CMK (cell line): ENCODE data around the gene CENPB.
"Not testable (repeated sequence)": the region's sequence is repeated elsewhere in the genome, so short reads cannot be mapped to it uniquely, and the experiment has no call there.

Experiments used
- DNase-seq: peaks from one replicate; pipeline ENCODE4 v3.0.0-alpha.2; 2010; ENCODE audit warnings: low read depth

The CENPB gene

GRCh38 chr20:3786665-3787323 lies at the start of gene CENPB:
CENPB (minus strand) TSS chr20:3786740; CDS start chr20:3786483, 257 bp downstream.
- DNase-seq, result peak; percentile 90

DNA sequence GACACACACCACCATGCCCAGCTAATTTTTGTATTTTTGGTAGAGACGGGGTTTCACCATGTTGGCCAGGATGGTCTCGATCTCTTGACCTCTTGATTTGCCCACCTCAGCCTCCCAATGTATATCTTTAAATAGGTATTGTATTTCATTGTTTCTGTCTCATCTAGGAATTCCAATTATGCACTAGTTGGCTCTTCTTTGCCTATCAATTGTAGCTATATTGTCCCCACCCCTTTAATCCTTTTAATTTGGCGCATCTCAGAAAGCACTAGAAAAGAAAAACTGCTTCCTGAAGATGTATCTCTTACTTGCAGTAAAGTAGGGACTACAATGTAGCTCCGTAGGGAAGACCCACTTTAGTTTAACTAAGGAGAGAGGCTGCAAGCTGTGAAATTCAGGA lies 49.6 kb upstream of the CENPB start:
- no peak for DNase-seq

DNA sequence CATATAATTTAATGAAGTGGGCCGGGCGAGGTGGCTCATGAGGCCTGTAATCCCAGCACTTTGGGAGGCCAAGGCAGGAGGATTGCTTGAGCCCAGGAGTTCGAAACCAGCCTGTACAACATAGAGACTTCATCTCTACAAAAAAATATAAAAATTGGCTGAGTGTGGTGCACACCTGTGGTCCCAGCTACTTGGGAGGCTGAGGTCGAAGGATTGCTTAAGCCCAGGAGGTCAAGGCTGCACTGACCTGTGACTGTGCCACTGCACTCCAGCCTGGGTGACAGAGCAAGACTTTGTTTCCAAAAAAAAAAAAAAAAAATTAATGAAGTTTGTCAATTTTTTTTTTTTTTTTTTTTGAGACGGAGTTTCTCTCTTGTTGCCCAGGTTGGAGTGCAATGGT lies 43.4 kb upstream of the CENPB start:
- not testable (repeated sequence) for DNase-seq

- no peak for DNase-seq
Measured at GRCh38 chr20:3828798-3829197, 42.3 kb upstream of the CENPB start.

DNA sequence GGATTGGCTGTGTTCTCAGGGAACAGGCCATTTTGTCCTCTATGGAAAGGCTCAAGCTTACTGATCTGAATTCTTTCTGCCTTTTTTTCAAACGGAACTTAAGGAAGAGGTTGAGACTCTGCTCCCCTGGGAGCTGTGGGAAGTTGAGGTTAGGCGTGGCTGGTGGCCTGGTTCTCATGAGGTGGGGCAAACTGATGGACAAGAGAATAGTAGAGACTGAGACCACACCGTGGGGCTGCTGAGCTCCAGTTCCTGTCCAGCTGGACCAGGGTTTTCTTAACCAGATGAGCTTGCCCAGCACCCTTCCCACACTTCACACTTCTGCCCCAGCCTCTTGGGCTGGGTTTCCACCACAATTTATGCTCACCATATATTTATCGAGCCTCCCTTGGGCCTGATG lies 39.9 kb upstream of the CENPB start:
- no peak for DNase-seq

DNA sequence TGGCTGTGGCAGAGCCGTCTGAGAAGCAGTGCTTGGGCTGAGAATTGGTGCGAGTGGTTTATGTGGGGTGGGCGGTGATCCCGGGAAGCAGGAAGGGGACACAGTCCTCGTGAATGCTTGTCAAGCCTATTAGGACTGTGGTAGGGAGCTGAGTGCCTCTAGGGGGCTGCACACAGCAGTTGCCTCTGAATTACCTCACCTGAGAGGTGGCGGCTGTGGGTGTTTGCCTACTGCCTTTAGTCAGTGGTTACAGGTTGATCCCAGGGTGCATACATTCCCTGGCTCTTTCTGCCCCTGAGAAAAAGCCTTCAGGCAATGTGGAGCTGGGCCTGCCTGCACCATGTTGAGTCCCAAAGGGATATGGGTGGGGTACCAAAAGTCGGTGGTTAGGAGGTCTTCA lies 39.0 kb upstream of the CENPB start:
- DNase-seq, result no peak

GRCh38 chr20:3823881-3824280 lies 37.3 kb upstream of the CENPB start:
- no peak for DNase-seq

- DNase-seq, result no peak
Measured at GRCh38 chr20:3821996-3822395, 35.5 kb upstream of the CENPB start.

GRCh38 chr20:3820901-3821727 lies 34.6 kb upstream of the CENPB start:
- DNase-seq, result no peak

DNA sequence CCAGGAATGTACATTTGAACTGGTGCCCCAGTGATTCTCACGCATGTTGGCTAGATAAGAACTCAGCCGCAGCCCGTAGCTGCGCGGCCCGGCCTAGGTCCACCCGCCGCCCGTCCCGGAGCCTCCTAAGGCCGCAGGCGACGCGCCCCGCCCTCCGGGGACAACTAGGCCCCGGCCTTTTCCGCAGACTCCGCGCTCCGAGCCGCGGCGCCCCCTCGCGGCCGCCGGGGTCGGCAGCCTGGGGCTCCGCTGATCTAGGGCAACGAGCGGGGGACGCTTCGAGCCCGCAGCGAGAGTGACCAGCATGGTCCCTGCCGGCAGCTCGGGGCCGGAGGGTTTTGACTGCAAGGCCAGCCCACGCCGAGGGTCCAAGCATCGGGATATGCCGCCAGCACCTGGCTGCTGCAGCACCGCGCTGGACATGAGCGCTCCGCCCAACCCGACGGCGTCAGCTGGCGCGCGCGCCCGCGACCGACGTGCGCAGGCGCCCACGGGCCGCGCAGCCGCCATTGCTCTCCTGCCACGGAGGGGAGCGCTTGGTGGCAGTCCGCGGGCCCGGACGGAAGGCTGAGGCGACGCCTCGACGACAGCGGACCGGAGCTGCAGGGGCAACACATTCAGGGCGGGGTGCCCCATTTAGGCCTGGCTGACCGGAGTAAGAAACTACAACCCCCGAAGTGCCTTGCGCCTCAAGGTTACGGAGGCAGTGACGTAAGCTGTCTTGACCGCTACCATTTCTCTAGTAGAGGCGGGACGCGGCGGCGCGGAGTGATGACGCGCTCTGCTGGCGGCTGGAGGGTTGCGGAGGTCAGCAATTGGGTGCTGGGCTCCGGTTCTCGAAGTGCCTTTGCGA lies 33.7 kb upstream of the CENPB start, which contains the start of gene AP5S1:
Gene AP5S1, plus strand, starts transcription at position 500 of the 853 bp plus-strand sequence. CDS start 1,571 bp downstream, outside the sequence.
- DNase-seq, result peak; percentile 97

DNA sequence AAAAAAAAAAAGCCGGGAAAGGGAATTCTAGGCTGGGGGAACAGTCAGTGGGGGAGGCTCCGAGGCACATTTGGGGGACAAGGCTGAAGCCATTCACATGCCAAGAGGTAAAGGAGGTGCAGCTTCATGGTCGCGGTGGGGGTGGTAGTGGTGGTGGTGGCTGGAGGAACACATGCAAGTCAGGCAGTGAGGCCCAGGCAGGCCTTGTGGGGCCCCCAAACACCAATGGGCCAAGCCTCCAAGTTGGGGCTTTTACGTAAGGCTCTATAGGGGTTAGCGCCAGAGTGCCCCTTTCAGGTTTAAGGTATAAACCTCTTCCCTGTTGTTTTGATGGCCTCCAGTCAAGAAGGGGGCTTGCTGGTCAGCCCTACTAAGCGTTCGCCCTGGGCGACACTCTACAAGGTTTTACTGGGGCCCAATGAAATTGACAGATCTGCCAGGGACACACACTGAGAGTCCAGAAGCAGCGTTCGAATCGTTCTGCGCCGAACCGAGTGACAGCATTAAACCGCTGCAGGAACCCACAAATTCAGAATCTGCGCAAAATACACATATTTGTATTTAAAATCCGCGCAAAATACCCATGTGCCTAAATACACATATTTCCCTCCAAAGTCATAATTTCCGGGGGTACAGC lies 33.0 kb upstream of the CENPB start:
- DNase-seq, result no peak

- peak; percentile 65 for DNase-seq
Measured at GRCh38 chr20:3818155-3819151, 31.9 kb upstream of the CENPB start.

DNA sequence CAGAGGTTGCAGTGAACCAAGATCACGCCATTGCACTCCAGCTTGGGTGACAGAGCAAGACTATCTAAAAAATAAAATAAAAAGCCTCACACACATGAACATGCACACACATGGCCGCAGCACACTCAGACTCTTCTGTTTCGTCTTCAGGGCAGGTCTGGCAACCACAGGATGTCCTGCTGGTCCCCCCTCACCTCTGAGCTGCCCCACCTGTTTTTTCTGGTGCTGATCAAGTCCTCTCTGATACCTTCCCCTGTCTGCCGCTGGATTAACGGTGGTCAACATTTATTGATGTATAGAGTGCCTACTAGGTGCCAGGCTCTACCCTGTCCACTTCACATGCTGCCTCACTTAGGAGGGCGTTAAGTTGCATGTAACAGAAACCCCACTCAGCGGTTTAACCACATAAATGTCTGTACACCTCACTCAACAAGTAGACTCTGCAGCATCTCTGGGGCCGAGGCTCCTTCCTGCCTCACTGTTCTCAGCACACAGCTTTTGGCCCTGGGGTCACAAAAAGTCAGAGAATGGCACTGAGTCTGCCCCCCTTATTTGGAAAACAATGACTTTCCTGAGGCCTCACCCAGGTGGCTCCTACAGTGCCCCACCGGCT lies 29.3 kb upstream of the CENPB start:
- no peak for DNase-seq

- DNase-seq, result no peak
Measured at GRCh38 chr20:3814928-3815495, 28.5 kb upstream of the CENPB start.

- DNase-seq, result no peak
Measured at GRCh38 chr20:3813848-3814581, 27.5 kb upstream of the CENPB start.

DNA sequence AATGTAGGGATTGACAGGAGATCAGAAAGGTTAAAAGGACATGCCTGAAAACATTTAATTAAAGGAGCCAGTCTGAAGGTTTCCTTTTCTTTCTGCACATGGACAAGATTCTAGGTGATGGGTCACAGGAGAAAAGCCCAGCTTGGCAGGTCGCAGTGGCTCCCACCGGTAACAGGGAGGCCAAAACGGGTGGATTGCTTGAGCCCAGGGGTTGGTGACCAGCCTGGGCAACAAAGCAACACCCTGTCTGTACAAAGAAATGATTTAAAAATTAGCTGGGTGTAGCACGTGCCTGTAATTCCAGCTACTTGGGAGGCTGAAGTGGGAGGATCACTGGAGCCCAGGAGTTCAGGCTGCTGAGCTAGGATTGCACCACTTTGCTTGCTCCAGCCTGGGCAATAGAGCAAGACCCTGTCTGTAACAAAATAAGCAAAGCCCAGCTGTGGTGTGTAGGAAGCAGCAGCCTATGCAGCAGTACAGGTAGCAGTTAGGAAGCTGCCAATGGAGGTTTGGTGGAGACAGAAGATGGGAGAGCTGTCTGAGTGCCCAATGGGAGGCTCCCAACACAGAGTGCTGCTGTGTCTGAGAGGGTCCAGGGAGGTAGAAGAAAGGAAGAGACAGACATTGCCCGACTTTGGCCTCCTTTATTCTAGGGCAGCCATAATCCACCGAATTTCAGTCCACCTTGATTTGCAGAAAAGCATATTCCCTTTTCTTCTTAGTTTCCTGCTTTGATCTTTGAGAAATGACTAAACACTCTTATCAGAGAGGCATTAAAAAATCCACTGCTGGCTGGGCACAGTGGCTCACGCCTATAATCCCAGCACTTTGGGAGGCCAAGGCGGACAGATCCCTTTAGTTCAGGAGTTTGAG lies 26.7 kb upstream of the CENPB start:
- no peak for DNase-seq

DNA sequence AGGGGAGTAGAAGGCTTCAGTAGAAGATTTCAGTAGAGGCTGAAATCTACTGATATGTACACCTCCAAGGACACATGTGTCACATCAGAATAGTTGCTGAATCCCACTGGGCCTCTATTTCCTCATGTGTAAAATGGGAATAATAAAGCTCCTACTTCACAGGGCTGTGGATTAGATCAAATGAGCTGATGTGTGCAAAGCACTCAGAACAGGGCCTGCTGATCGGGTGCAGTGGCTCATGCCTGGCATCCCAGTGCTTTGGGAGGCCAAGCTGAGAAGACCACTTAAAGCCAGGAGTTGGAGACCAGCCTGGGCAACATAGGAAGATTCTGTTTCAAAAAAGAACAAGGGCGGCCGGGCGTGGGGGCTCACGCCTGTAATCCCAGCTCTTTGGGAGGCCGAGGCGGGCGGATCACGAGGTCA lies 25.7 kb upstream of the CENPB start:
- DNase-seq, result no peak
